ENCODE data around the gene RLBP1.
"Not testable (repeated sequence)": the region's sequence is repeated elsewhere in the genome, so short reads cannot be mapped to it uniquely, and the experiment has no call there.

Gene RLBP1

DNA sequence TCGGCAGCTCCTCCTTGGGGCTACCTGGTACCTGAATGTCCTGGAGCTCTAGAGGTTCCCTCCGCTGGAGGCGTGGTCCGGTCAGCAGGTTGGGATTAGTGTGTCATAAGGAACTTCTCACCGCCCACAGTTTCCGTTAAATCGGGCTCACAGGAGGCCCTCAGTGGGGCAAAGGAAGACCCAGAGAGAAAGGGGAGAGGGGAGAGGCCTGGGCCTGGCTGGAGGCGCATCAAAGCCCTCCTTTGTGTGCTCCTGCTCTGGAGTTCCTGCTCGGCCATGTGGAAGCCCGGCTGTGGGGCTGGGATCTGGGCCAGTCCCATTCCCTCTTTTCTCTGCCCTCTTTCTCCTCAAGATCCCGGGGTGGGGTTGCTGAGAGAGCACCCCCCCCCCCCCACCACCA lies at the start of gene RLBP1:
RLBP1 (minus strand) TSS at position 37 of the 400 bp plus-strand sequence. CDS start 2,604 bp downstream, outside the sequence.
- DNase-seq (ENCODE audit: low read depth in 3 of 3): no peak

DNA sequence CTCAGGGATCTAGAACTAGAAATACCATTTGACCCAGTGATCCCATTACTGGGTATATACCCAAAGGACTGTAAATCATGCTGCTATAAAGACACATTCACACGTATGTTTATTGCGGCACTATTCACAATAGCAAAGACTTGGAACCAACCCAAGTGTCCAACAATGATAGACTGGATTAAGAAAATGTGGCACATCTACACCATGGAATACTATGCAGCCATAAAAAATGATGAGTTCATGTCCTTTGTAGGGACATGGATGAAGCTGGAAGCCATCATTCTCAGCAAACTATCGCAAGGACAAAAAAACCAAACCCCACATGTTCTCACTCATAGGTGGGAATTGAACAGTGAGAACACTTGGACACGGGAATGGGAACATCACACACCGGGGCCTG lies 28.8 kb upstream of the RLBP1 start:
- DNase-seq (ENCODE audit: low read depth in 3 of 3): not testable (repeated sequence)

DNA sequence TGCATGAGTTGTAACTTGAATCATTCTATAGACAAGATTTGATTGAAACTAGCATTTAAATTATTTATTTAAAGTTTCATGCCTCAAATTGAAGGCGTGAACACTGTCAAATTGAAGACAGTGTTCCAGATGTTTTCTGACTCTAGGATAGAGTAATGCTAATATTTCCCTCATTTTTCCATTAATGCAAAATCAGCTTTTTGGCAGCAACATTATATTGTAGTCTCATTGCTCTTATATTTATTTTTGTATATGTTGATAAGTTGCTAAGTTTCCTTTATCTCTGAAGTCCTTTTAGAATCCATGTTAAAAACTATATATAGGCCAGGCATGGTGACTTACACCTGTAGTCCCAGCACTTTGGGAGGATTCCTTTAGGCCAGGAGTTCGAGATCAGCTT lies 27.2 kb upstream of the RLBP1 start:
- no peak for DNase-seq (ENCODE audit: low read depth in 3 of 3)

DNA sequence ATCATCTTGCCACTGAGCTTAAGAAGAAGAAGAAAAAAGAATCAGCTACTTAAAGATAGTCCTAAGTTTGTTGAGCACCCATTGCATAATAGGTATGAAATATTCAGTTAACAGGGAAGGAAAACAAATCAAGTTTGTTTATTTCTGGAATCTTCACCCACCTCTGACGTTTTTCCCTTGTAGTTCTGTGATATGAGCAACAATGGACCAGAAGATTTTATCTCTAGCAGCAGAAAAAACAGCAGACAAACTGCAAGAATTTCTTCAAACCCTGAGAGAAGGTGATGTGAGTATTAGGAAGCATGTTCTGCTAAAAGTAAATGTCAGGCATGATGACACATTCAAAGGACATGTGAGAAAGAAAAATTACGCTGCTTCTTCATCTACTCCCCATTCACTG lies 26.1 kb upstream of the RLBP1 start:
- no peak for DNase-seq (ENCODE audit: low read depth in 3 of 3)

DNA sequence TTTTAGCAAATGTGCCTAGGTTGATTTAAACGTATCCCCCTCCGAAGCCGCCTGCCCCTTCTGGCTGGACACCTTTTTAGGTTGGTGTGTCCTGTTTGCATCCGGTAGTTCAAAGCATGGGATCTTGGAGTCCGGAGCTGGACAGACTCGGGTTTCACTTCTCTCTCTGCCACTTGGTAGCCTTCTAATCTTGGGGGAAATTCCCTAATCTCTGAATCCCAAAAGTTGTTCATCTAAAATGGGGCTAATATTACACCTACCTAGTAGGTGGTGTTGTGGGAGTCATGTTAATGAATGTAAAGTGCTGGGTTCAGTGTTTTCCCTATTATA lies 23.2 kb upstream of the RLBP1 start:
- no peak for DNase-seq (ENCODE audit: low read depth in 3 of 3)

DNA sequence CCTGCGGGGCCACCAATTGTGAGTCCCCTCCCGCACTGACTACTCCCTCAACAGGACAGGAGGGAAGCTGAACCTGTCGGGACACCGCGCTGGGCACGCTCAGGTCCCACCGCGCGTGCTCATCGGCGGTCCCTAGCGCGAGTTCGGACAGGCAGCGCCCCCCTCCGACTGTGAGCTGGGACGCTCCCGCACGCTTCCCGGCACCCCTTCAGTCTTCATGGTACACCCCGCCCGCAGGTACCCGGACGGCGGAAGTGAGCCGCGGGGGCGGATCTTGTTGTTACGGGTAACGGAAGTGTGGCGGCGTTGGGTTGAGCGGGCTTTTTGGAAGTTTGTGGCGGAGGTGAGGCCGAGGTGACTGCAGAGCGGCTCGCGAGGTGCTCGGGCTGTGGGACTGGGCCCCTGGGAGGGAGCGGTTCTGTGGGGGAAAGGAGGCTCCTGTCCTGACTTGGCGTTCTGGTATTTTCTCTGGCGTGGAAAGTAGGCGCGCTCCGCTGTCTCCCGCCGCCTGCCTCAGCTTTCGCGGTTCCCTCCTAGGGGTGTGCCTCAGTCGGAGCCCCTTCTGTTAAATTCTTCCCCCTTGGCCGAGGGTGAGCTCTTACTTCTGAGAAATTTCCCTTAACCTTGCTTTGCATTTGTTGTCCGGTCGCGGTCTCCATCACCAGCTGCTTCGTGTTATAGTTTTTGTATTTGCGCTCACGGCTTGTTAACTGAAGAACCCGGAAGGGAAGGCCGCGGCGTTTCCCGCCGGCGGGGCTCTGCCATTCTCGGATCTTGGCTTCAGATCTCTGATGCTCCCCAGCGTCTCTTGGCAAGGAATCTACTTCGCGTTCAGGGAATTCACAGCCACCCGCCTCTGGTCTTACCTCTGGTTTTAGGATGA lies 22.6 kb upstream of the RLBP1 start, which contains the start of gene FANCI:
FANCI (plus strand) TSS at position 289 of the 883 bp plus-strand sequence. CDS start 3,669 bp downstream, outside the sequence.
- peak; percentile 94 to 98 (median 97) for DNase-seq (ENCODE audit: low read depth in 3 of 3)

DNA sequence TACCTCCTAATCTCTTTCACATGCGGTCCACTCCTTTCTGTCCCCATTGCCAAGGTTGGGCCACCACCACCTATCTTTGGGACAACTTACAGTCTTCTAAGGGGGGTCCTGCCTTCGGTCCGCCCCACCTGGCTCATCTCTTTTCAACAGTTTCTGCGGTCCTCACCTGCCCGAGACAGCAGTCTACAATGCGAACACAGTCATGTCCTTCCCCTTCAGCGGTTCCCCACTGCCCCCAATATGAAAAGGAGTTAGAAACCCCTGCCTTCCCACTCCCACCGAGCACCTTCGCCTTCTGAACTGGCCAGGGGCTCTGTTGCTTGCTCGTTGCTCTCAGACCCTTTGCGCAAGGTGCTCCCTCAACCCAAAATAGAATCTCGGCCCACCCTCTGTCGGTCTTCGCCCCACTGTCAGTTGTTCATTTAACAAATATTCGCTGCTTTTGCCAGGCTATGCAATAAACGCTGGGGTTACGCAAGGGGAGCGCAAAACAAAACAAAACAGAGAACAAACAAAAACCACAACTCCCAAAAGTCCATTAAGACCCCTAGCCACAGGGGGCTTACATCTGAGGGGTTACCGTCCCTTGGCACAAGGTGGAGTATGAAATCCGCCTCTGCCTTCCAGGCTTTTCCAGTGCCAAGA lies 21.8 kb upstream of the RLBP1 start:
- DNase-seq (ENCODE audit: low read depth in 3 of 3): no peak

DNA sequence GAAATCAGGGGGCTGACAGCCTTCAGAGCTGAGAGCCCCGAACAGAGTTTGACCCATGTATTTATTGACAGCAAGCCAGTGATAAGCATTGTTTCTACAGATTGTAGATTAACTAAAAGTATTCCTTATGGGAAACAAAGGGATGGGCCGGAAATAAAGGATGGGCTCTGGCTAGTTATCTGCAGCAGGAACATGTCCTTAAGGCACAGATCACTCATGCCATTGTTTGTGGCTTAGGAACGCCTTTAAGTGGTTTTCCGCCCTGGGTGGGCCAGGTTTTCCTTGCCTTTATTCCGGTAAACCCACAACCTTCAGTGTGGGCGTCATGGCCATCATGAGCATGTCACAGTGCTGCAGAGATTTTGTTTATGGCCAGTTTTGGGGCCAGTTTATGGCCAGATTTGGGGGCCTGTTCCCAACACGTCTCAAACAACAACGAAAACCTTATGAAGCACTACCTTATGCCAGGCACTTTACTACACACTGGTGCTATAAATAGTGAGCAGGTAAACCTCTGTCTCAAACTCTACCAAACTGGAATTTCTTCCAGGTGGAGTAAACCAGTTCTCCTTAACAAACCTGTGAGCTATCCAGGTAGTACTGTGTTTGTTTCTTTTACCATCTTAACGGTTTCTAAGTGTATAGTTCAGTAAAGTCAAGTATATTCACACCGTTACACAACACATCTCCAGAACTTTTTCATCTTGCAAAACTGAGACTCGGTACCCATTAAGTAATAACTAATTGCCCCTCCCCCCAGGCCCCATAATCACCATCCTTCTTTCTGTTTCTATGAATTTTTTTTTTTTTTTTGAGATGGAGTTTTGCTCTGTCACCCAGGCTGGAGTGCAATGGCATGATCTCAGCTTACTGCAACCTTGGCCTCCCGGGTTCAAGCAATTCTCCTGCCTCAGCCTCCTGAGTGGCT lies 18.8 kb upstream of the RLBP1 start:
- not testable (repeated sequence) for DNase-seq (ENCODE audit: low read depth in 3 of 3)

DNA sequence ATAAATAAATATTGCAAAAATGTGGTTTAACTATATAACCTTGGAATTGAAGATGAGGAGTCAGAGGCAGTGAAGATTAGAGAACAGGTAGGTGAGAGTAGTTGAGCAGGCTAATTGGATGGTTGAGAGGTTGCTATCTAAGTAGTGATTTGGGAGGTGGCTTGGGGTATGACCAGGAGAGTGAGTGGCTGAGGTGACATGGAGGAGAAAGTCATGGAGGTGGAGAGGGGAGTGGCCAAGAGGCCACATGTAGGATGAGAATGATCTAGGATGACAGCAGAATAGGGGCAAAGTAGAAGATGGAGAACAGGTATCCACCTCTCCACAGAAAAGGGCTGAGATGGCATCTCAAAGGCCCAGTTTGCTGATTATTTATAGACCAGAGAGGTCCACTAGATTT lies 10.5 kb upstream of the RLBP1 start:
- DNase-seq (ENCODE audit: low read depth in 3 of 3): no peak

DNA sequence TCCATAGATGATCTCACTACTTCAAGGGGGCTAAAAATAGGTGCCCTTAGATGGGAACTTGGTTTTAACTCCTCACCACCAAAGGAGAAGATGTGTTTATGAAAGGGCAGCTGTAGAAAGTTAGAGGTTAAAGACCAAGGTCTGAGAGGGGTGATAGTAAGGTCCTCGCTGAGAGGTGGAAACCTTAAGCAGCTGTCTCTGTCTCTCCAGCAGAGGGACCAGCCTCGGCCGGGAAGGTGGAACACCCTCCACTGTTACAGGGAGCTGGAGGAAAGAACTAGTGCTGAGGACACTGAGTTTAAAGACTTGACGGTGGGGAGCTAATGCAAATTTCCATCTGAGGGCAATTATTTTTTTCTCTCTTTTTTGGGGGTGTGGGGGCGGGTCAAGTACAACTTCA lies 8.9 kb upstream of the RLBP1 start:
- no peak for DNase-seq (ENCODE audit: low read depth in 3 of 3)

GRCh38 chr15:89227425-89227824 lies 6.0 kb upstream of the RLBP1 start:
- no peak for DNase-seq (ENCODE audit: low read depth in 3 of 3)

GRCh38 chr15:89226359-89227221 lies 5.2 kb upstream of the RLBP1 start:
- DNase-seq (ENCODE audit: low read depth in 3 of 3): no peak

- DNase-seq (ENCODE audit: low read depth in 3 of 3): no peak
These were observed 4.2 kb upstream of the RLBP1 start for GRCh38 chr15:89225588-89225987.

DNA sequence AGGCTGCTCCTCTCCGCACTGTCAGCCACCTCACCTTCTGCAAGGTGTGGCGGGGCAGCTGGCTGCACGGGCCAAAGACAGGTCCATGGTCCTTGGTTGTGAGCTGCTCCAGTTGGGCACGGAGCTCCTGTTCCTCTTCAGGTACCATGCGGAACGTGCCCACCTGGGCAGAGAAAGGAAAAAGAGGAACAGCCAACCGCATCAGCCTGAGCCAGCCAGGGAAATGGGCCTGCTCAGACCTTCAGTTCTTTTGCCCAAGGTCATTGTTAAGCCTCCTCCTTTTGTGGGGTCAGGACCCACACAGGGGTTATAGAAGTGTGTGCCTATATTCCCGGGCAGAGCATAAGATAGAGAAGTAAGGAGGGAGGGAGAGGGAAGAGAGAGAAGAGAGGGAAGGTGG lies 2.8 kb downstream of the RLBP1 start:
- DNase-seq (ENCODE audit: low read depth in 3 of 3): no peak

GRCh38 chr15:89217686-89218376 lies 3.5 kb downstream of the RLBP1 start:
- no peak for DNase-seq (ENCODE audit: low read depth in 3 of 3)

- no peak for DNase-seq (ENCODE audit: low read depth in 3 of 3)
These were observed 4.3 kb downstream of the RLBP1 start for GRCh38 chr15:89217031-89217430.

GRCh38 chr15:89215627-89216026 lies 5.8 kb downstream of the RLBP1 start:
- DNase-seq (ENCODE audit: low read depth in 3 of 3): no peak

- DNase-seq (ENCODE audit: low read depth in 3 of 3): no peak
These were observed 9.7 kb downstream of the RLBP1 start for GRCh38 chr15:89211678-89212170.

- DNase-seq (ENCODE audit: low read depth in 3 of 3): no peak
These were observed 12.3 kb downstream of the RLBP1 start for GRCh38 chr15:89209057-89209456.

- no peak for DNase-seq (ENCODE audit: low read depth in 3 of 3)
These were observed 13.1 kb downstream of the RLBP1 start for GRCh38 chr15:89208256-89208655.
